ENCODE results near the gene DDX6.

DNA sequence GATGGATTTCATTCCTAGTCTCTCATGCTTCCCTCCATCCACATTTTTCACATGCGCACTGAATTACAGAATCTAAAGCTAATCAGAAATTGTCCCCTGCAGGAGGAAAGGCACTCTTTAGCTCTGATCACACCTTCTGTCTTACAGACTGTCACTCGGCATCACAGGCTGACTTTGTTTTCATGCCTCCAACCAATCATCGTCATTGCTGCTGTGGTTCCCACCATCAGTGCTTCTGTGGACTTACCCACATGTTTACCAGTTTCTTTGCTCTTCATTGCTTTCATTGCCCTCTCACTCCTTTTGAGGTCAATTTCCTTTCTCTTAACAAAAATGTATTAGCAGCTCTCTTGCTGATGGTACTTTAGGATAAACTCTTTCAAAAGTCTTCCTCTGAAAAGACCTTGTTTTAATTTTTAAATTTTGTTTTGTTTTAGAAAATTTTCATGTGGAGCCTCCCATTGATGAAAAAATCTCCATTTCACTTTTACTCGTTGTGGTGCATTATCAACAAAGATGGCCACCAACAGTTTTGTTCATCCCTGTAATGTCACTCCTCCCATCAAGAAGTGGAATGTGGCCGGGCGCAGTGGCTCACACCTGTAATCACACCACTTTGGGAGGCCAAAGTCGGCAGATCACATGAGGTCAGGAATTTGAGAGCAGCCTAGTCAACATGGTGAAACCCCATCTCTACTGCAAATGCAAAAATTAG lies 91.3 kb downstream of the DDX6 start:
- TF ChIP-seq, protein P1, sequence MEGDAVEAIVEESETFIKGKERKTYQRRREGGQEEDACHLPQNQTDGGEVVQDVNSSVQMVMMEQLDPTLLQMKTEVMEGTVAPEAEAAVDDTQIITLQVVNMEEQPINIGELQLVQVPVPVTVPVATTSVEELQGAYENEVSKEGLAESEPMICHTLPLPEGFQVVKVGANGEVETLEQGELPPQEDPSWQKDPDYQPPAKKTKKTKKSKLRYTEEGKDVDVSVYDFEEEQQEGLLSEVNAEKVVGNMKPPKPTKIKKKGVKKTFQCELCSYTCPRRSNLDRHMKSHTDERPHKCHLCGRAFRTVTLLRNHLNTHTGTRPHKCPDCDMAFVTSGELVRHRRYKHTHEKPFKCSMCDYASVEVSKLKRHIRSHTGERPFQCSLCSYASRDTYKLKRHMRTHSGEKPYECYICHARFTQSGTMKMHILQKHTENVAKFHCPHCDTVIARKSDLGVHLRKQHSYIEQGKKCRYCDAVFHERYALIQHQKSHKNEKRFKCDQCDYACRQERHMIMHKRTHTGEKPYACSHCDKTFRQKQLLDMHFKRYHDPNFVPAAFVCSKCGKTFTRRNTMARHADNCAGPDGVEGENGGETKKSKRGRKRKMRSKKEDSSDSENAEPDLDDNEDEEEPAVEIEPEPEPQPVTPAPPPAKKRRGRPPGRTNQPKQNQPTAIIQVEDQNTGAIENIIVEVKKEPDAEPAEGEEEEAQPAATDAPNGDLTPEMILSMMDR (IDR thresholded peaks at IDR 0.05) = no peak
- no peak for TF ChIP-seq ZFX (IDR thresholded peaks at IDR 0.05; ENCODE audit: borderline replicate concordance)
